NCI-H2081 (cell line): ENCODE results near the gene WDR7.

Experiments
- DNase-seq, 2 experiments: peaks; one replicate each; lab custom pipeline; 2025; lab: John Stamatoyannopoulos, UW

The WDR7 gene

DNA sequence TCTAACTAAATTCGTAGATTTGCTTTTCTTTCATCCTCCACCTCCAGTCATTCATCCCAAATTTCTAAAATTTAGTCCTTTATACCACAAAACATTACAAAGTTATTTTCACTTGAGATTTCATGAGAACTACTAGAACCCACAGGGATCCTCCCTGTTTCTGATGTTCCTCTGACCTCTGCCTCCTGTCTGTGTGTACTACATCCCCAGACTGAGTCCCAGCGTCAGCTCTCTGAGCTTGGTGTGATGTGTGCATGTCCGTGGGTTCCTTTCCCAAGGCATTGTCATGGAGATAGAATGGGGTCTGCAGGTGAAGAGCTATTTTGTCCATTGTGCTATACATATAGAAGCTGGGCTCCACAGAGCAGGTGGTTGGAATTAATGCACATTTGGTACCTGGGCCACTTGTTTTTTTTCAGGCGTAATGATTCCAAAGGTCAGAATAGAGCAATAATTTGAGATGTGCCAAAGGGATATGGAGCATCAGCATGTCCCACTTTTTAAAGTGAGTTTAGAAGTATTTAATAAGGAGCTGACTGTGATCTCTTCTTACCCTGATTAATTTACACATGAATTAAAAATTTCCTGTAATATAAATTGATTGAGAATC, 344.5 kb downstream of the WDR7 start:
- no peak for DNase-seq

DNA sequence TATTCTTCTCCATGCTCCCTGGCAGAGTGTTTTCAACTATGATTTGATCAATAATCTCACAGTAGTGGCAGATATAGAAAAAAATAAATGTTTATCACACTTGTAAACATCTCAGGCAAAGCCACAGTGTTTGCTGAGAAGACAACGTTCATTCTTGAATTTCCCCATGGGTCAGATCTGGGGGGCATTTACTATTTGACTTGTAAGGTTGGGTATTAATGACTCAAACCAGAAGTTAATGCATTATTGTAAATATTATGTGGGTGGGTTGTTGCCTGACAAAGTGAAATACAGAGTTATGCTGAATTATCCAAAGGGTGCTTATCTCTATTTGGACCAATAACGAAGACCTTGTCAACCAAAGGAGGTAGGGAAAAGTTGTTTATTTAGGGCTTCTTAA, 346.0 kb downstream of the WDR7 start:
- DNase-seq = no peak

DNA sequence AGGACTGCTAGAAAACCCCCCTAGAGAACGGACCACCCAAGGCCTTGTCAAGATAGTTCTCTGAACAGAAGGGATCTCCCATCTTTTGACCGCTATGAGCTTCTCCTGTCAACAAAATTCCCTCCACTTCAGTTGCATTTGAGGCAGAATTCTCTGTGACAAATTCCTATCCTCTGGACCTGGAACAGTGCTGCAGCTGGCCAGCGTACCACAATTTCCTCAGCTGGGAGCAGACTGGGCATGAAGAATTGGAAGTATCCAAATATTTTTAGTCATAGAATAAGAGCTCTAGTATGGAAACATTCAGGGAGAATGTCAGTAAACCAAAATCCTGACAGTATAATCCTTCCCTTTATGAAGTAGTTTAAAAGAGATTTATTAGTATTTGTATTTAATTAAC, 348.7 kb downstream of the WDR7 start:
- DNase-seq = no peak

DNA sequence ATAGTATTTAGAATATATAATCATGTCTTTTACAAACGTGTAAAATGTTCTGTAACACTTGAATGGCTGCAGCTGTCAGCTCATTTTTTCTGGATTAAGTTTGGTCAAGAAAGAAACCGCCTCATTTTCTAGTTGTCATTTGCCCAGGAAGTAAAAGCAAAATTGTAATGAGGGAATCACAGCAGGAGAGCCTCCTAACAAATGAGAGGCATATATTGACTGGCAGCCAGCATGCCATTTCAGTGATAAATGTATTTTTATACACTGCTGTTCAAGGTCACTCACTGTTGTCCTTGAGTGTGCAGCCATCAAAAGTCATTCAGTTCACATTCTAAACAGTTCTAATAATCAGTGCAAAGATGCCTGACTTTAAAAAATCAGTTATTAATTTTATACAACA, 351.5 kb downstream of the WDR7 start:
- DNase-seq = peak in 1 of 2 experiments; percentile 72

DNA sequence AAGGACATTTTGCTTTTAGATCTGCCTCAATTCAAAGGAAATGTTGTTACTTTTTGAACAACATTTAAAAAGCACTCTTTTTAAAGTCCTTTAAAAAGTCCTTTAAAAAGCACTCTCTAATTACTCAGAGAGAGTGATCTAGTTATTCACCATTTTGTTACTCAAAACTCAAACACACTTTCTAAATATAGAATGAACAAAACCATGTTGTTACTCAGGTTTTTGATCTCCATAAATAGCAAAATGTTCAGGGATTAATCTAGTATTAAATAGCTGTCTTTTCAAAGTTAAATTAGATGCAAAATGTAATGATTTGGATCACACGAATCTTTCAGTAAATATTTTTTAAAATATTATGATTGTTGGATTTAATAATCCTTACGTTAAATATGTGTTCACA, 352.2 kb downstream of the WDR7 start:
- DNase-seq = no peak

DNA sequence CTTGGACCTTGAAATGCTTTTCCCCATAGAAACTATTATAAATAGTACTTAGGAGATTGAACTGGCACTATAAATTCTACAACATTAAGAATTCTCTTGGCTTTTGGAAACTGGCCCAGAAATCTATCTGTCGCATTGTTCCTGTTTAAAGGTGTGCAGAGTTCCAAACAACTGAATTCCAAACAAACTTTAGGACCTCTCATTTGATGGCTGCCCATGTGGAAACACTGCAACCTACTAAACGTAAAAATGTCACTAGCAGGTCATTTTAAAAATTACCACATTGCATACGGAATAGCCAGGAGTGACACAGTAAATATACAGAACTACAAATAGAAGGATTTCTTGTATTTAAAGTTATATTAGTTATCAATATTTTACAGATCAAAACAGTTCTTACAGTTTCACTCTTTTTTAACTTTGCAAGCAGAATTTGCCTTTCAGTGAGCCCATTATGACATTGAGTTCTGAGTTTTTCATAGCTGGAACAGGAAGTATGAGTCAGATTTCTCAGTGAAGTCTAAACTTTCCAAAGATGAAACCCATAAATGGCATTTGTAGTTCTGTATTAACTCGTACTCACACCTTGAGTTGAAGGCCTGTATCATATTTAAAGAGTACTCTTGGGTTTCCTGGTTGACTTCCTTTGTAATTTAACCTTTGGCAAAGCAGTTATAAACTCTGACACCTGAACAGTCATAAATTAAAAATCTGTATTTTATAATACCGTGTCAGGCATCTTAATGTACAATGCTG, 353.4 kb downstream of the WDR7 start:
- no peak for DNase-seq

DNA sequence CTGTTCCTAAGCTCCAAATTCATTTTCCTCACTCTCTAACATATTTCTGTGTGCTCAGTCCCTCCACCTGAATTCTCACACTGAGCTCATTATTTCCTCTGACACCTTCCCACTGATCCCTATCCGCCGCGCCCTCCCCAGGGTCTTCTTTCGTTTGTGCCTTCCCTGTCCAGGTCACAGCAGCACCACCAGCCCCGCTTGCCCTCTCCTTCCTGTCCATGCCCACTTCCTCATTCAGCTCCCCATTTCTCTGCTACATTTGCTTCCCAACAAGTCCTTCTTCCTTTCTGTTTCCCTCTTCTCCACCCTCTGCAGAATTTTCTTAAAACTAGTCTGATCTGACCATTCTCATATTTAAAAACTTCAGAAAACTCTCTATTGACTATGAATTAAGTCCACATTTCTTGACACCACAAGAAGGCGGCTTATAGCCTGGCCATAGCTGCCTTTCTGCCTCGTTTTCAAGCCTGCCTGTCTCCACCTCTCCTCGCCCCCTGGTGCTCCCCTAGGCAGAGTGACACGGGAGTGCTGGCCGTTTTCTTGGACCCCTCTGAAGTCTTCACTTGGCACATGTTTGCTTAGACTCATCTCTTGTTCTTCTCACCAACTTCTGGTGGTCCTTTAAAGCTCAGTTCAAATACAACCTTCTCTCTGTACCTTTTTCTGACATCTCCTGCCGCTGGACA, 357.0 kb downstream of the WDR7 start:
- no peak for DNase-seq

DNA sequence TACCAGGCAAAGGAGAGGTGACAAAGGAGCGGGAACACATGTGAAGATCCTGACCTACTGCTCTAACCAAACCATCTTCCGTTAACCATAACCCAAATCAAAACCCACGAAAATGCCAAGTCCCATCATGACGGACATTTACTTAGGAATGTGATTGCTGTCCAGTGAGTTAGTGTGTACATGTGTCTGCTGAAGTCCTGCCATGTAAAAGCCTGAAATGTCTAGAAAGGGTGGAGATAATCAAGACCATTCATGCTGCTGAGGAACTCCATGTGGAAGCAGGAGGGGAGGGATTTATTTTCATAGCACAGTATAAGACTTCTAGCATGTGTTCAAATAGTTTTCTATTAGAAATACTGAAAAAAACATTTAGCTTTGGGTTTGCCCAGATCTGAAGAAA, 358.7 kb downstream of the WDR7 start:
- DNase-seq = no peak

DNA sequence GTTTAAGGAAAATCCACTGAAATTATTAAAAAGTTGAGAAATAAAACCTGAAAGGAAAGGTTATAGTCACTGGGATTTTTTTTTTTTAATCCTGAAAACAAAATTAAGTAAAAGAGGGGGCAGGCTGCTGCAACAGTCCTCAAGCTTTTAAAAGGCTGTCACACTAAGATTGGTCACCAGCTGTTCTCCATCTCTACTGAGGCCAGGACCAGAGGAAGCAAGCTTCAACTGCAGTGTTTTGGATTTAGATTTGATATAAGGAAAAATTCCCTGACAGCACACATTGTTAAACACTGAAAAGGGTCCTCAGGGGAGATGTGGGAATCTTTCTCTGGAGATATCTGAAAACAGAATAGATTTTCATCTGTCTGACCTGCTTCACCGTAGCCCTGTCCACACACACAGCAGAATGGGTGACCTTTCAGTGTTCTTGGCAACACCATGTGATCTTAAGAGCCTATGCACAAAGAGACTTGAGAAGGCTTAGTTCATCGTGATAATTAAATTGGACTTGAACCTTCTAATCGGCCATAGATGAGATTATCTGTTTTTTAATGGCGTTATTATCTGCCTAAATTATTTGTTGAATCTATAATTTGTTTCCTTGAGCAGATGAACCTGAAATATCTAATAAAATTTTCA, 363.7 kb downstream of the WDR7 start:
- DNase-seq = no peak

DNA sequence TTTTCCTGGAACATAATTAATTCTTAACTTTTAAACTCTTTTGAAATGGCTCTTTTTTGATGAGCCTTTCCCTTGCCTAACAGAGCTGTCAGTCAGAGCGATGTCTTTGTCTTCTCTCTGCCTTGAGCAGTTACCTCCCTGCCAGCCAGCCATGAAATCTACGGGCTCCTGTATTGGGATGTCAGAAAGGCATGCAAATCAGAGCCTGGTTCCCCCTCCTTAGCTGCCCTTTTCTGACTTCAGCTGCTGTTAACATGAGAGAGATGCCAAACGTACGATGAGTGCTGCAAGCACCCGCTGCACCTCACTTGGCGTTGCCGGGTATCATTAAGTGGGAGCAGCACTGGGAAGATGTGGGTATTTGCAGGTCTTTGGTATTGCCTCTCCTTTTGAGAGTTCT, 364.3 kb downstream of the WDR7 start:
- no peak for DNase-seq

DNA sequence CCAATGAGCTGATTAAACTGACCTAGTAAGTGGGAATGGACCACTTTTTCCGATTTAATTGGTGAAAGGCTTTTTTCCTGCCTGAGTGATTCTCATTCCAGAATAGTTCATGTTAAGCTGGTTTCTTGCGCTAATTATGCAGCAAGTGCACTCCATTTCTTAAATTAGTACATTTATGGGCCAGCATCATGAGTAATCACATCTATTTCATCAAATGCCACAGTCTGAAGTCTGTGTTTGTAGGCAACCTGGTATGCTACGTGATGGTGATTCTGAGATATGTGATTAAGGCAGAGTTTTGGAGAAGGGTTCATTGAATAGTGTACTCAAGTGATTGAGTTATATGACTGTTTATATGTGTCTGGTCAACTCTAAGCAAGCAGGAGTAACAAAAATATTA, 367.7 kb downstream of the WDR7 start:
- no peak for DNase-seq

DNA sequence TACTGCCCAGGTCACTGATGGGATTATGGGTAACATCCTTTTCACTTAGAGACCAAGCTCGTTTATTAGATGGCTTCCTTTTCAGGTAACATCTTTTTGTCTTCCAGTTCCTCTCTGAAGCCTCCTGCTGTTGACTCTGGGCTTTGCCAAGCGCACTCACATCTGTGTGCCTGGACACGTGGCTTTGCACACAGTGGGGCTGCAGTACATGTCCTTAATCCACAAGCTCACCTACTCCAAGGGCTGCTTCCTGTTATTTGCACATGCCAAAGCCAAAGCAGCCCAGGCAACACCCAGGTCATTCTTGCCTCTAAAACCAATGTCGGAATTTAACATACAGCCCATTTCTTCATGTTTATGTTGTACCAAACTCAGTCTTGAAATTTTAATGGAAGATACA, 371.6 kb downstream of the WDR7 start:
- no peak for DNase-seq

DNA sequence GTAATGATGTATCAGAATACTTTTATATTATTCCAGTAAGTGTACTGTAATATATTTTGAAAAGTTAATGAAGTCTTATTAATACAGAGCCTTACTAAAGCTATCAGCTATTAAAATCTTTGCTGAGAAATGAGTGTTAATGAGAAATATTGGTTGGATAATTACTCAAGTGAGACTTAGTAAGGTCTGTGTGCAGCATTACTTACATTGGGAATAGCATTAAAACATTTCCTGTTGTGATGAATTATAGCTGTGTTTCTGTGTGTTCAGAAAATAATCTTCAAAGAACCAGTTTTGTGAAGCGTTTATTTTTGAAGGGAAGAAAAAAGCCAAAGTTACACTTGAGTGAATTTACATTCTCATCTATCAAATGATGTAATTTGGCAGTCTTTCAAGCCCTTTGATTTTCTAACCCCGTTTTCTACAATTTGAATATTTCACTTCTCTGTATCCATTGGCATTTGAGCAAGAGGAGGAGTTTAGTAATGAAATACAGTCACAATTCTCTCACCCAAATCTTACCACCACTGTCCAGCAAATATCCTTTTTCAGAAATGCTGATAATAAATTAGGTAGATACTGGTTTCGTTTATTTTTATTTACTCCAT, 372.2 kb downstream of the WDR7 start:
- DNase-seq = no peak

DNA sequence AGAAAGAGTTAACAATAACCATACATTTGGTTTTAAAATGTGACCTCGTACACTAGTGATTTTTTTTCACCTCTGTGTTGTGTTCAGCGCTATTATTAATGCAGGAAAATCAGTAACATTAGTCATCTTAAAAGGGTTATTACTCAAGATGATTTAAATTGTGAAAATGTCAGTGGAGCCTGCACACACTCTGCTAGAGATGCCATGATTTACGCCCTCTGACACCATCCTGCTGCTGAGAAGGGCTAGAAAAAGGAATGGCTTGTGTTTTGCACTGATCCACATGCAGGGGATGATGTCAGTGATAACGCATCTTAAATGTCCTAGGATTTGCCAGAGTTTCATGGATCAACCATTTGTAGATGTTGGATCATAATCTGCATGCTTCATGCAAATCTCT, 374.4 kb downstream of the WDR7 start:
- DNase-seq = no peak

DNA sequence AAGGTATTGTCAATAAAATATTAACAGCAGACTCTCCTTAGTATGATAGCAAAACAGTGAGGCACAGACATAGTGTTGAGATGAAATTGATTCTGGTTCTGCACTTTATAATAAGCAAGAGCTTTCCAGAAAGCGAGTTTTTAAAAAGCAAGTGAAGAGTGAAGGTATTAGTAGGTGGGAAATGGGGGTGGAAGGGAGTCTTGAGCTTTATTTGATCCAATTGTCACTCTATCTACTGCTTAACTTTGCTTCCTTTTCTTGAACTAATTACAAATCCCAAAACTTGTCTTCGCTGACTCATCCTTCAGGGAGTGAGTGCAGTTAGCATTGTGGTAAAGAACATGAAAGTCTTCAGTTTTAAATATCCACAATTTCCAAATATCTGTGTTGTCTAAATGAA, 375.2 kb downstream of the WDR7 start:
- DNase-seq = no peak

DNA sequence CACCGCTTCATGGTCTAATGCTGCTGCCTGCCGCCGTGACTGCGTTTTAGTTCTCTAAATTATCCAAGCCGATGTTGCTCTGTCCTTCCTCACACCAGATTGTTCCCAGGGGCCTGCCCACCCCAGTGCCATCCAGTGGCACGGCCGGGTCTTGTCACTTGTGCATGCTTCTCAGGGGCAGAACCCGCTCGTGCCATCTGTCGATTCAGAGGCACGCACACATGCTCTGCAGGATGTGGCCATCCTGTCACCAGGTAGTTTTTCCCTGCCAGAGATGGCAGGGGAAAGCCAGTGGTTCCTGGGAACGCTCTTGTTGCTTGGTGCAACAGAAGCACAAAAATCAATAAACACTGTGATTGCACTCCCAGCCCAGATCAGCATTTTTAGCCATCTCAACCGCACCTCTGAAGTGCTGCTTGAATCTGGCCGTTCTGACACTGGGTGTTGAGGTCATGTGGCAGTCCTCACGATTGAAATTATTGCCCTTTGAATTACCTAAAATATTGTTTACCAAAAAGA, 376.1 kb downstream of the WDR7 start:
- no peak for DNase-seq

DNA sequence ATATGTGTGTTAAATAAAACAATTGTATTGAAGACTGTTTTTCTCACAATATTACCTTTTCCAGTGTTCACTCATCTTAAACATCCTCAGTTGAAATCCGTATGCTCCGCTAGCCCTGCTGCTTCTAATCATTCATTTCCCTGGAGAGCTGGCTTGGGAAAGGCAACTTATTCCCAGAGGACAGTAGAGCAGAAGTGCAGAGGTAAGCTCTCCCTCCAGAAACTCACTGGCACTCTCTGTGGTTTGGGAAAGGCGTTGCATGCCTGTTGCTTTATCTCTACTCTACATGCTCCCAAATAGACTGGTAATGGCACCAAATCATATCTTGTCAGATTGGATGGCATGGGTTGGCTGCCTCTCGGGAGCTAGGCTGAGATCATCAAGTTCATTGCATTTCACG, 378.6 kb downstream of the WDR7 start:
- no peak for DNase-seq

DNA sequence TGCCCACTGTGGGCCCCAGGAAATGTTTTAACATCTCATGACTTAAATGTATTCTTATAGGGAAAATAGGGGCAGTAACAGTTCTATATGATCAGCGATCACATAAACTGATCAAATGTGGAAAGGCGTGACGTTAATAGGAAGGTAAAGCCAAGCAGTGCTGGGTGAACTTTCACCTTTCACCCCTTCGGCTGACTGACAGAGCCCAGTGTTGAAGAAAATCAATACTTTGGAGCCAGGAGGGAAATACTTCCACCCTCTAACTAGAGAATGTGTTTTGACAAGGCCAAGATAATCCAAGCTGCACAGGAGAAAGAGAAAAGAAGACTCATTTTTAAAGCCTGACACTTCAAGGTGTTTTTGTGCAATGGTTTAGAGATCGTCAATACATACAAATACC, 379.3 kb downstream of the WDR7 start:
- no peak for DNase-seq

DNA sequence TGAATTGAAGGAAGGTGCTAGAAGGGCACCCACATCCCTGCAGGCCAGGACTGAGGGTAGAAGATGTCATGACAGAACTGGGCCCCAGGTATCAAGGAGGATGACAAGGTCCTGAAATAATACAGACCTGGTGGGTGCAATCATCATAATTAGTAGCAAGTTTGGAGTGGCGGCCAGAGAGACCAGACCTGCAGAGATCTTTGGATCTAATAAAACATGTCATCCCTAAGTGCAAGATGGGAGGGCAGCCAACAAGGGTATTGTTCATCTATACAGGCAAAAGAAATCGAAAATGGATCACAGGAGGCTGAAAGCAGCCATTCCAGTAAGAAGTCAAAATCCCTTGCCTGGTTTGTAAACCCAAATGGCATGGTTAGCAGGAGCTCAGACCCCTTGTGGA, 384.4 kb downstream of the WDR7 start:
- DNase-seq = no peak

DNA sequence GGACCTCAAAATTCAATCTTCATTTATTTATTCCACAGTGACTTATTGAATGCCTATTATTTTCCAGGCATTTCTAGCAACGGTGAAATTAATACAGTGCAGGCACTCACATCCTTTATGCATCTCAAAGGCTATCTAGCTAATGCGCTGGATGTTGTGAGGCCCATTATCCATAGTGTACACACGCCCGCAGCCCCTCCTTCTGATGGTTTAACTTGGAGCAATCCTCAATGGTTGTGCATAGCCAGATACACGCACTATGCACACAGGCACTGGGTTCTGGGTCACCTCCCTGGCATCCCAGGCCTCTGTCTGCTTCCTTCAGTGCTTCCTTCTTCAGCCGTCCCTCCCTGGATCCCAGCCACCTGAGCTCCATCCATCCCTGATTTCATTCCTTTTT, 387.2 kb downstream of the WDR7 start:
- DNase-seq = no peak

DNA sequence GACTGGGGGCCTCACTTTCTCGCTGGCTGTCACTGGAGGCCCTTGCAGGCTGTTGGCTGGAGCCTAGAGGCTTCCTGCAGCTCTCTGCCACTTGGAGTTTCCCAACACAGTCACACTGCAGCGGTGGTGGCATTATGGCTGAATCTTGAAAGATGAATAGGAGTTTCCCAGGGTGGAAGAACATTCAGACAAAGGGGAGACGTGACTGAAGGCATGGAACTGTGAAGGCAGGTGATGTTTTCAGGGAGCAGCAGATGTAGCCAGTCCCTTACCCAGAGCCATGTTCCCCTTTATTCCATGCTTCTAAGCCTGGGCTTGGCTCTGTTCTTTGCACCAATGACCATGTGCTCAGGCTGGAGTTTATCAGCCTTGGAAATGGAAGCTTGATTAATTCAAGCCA, 389.0 kb downstream of the WDR7 start:
- no peak for DNase-seq

DNA sequence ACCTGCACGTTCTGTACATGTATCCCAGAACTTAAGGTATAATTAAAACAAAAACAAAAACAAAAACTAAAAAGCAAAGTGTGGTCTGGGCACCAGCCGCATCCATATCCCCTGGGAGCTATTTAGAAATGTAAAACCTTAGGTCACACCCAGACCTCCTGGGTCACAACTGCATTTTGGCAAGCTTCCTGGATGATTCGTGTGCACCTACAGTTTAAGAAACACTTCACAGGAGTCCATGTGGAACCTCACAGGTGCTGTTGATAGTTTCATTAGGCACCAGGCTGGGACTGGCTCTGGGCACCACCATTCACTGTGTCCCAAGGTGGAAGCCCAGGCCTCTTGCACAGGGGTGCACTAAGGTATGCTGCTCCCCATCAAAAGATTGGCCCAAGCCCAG, 392.1 kb downstream of the WDR7 start:
- no peak for DNase-seq
